ENCODE data around the gene KIF16B. TPM values are rescaled to one million over a fixed set of nuclear protein-coding genes. Genes with fewer than 3 reads are reported as not detected.

The KIF16B gene
- total RNA-seq, 1 experiment from 2014 or later, result 7.6 TPM

DNA sequence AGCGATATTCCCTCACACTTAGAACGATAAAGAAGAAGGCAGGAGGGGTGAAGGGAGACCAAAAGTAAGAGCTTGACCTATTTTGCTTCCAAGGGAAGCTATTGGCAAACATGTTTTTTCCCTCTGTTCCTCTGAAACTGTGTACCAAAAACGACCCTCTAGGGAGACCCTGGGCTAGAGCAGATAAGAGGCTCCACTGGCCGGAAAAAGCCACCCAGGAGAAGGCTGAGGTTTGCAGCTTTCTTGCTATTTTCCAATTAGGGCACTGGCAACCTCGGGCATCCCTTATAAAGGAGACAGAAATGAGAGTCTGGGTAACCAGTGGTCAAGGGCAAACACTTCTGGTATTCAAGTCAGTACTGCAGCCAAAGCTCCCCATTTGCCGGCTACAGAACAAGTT lies 168.0 kb downstream of the KIF16B start (continued):
- TF ChIP-seq, protein P1, sequence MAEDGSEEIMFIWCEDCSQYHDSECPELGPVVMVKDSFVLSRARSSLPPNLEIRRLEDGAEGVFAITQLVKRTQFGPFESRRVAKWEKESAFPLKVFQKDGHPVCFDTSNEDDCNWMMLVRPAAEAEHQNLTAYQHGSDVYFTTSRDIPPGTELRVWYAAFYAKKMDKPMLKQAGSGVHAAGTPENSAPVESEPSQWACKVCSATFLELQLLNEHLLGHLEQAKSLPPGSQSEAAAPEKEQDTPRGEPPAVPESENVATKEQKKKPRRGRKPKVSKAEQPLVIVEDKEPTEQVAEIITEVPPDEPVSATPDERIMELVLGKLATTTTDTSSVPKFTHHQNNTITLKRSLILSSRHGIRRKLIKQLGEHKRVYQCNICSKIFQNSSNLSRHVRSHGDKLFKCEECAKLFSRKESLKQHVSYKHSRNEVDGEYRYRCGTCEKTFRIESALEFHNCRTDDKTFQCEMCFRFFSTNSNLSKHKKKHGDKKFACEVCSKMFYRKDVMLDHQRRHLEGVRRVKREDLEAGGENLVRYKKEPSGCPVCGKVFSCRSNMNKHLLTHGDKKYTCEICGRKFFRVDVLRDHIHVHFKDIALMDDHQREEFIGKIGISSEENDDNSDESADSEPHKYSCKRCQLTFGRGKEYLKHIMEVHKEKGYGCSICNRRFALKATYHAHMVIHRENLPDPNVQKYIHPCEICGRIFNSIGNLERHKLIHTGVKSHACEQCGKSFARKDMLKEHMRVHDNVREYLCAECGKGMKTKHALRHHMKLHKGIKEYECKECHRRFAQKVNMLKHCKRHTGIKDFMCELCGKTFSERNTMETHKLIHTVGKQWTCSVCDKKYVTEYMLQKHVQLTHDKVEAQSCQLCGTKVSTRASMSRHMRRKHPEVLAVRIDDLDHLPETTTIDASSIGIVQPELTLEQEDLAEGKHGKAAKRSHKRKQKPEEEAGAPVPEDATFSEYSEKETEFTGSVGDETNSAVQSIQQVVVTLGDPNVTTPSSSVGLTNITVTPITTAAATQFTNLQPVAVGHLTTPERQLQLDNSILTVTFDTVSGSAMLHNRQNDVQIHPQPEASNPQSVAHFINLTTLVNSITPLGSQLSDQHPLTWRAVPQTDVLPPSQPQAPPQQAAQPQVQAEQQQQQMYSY (CRISPR knock-in tag; IDR thresholded peaks at IDR 0.05), result no peak
- TF ChIP-seq ZNF121 (CRISPR knock-in tag; IDR thresholded peaks at IDR 0.05) (no peak), CBFB (CRISPR knock-in tag; IDR thresholded peaks at IDR 0.05; ENCODE audit: low read depth) (no peak), ZNF263 (CRISPR knock-in tag; IDR thresholded peaks at IDR 0.05; ENCODE audit: low read depth) (no peak)
- TF ChIP-seq, protein P2, sequence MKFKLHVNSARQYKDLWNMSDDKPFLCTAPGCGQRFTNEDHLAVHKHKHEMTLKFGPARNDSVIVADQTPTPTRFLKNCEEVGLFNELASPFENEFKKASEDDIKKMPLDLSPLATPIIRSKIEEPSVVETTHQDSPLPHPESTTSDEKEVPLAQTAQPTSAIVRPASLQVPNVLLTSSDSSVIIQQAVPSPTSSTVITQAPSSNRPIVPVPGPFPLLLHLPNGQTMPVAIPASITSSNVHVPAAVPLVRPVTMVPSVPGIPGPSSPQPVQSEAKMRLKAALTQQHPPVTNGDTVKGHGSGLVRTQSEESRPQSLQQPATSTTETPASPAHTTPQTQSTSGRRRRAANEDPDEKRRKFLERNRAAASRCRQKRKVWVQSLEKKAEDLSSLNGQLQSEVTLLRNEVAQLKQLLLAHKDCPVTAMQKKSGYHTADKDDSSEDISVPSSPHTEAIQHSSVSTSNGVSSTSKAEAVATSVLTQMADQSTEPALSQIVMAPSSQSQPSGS (CRISPR knock-in tag; IDR thresholded peaks at IDR 0.05; ENCODE audit: borderline replicate concordance, low read depth), result no peak
- TF ChIP-seq, protein P3, sequence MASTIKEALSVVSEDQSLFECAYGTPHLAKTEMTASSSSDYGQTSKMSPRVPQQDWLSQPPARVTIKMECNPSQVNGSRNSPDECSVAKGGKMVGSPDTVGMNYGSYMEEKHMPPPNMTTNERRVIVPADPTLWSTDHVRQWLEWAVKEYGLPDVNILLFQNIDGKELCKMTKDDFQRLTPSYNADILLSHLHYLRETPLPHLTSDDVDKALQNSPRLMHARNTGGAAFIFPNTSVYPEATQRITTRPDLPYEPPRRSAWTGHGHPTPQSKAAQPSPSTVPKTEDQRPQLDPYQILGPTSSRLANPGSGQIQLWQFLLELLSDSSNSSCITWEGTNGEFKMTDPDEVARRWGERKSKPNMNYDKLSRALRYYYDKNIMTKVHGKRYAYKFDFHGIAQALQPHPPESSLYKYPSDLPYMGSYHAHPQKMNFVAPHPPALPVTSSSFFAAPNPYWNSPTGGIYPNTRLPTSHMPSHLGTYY (CRISPR knock-in tag; IDR thresholded peaks at IDR 0.05), result no peak
- TF ChIP-seq, protein P4, sequence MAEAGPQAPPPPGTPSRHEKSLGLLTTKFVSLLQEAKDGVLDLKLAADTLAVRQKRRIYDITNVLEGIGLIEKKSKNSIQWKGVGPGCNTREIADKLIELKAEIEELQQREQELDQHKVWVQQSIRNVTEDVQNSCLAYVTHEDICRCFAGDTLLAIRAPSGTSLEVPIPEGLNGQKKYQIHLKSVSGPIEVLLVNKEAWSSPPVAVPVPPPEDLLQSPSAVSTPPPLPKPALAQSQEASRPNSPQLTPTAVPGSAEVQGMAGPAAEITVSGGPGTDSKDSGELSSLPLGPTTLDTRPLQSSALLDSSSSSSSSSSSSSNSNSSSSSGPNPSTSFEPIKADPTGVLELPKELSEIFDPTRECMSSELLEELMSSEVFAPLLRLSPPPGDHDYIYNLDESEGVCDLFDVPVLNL (CRISPR knock-in tag; IDR thresholded peaks at IDR 0.05; ENCODE audit: borderline replicate concordance, low read depth), result no peak

DNA sequence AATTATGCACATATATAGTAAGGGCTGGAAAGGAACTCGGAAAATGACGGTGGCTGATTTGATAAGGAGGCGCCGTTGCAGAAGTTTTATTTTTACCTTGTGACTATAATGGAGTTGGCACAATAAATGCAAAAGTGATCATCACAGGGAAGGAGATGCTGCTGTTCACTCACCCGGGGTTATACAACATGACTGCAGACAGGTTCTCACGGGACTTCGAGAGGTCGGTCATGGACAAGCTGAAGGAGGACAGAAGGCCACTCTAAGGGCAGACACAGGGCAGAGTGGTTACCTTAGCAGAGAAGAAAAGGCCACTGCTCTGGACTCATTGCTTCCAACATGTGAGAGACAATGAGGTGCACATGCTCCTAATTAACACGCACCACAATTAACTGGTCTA lies 168.6 kb downstream of the KIF16B start:
- no peaks in the 10 kb centered on the region for H3K27me3 Mint-ChIP-seq (ENCODE audit: low read depth)
- TF ChIP-seq ZBTB21 (CRISPR knock-in tag; IDR thresholded peaks at IDR 0.05; ENCODE audit: borderline replicate concordance), result no peak
- no peak for TF ChIP-seq MYBL2 (CRISPR knock-in tag; IDR thresholded peaks at IDR 0.05)
- no peak for TF ChIP-seq GTF2I (CRISPR knock-in tag; conservative IDR thresholded peaks at IDR 0.05)
- TF ChIP-seq ZNF423 (CRISPR knock-in tag; IDR thresholded peaks at IDR 0.05), result no peak
- no peak for TF ChIP-seq SOX15 (CRISPR knock-in tag; IDR thresholded peaks at IDR 0.05)
- TF ChIP-seq OVOL2 (CRISPR knock-in tag; IDR thresholded peaks at IDR 0.05; ENCODE audit: borderline replicate concordance), result no peak
- TF ChIP-seq, protein P4 (CRISPR knock-in tag; IDR thresholded peaks at IDR 0.05; ENCODE audit: borderline replicate concordance, low read depth), result no peak
- TF ChIP-seq, protein P5, sequence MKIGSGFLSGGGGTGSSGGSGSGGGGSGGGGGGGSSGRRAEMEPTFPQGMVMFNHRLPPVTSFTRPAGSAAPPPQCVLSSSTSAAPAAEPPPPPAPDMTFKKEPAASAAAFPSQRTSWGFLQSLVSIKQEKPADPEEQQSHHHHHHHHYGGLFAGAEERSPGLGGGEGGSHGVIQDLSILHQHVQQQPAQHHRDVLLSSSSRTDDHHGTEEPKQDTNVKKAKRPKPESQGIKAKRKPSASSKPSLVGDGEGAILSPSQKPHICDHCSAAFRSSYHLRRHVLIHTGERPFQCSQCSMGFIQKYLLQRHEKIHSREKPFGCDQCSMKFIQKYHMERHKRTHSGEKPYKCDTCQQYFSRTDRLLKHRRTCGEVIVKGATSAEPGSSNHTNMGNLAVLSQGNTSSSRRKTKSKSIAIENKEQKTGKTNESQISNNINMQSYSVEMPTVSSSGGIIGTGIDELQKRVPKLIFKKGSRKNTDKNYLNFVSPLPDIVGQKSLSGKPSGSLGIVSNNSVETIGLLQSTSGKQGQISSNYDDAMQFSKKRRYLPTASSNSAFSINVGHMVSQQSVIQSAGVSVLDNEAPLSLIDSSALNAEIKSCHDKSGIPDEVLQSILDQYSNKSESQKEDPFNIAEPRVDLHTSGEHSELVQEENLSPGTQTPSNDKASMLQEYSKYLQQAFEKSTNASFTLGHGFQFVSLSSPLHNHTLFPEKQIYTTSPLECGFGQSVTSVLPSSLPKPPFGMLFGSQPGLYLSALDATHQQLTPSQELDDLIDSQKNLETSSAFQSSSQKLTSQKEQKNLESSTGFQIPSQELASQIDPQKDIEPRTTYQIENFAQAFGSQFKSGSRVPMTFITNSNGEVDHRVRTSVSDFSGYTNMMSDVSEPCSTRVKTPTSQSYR (CRISPR knock-in tag; IDR thresholded peaks at IDR 0.05), result no peak
- TF ChIP-seq RORB (CRISPR knock-in tag; IDR thresholded peaks at IDR 0.05), result no peak
- no peak for TF ChIP-seq NR1H2 (CRISPR knock-in tag; IDR thresholded peaks at IDR 0.05)
- TF ChIP-seq, protein P6, sequence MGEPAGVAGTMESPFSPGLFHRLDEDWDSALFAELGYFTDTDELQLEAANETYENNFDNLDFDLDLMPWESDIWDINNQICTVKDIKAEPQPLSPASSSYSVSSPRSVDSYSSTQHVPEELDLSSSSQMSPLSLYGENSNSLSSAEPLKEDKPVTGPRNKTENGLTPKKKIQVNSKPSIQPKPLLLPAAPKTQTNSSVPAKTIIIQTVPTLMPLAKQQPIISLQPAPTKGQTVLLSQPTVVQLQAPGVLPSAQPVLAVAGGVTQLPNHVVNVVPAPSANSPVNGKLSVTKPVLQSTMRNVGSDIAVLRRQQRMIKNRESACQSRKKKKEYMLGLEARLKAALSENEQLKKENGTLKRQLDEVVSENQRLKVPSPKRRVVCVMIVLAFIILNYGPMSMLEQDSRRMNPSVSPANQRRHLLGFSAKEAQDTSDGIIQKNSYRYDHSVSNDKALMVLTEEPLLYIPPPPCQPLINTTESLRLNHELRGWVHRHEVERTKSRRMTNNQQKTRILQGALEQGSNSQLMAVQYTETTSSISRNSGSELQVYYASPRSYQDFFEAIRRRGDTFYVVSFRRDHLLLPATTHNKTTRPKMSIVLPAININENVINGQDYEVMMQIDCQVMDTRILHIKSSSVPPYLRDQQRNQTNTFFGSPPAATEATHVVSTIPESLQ (CRISPR knock-in tag; IDR thresholded peaks at IDR 0.05), result no peak
- no peak for TF ChIP-seq FOXP1 (CRISPR knock-in tag; IDR thresholded peaks at IDR 0.05; ENCODE audit: borderline replicate concordance)
- TF ChIP-seq, protein P7, sequence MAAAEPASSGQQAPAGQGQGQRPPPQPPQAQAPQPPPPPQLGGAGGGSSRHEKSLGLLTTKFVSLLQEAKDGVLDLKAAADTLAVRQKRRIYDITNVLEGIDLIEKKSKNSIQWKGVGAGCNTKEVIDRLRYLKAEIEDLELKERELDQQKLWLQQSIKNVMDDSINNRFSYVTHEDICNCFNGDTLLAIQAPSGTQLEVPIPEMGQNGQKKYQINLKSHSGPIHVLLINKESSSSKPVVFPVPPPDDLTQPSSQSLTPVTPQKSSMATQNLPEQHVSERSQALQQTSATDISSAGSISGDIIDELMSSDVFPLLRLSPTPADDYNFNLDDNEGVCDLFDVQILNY (CRISPR knock-in tag; IDR thresholded peaks at IDR 0.05), result no peak
- TF ChIP-seq ZNF263 (CRISPR knock-in tag; IDR thresholded peaks at IDR 0.05; ENCODE audit: low read depth), result no peak
- TF ChIP-seq JAZF1 (CRISPR knock-in tag; IDR thresholded peaks at IDR 0.05), result no peak
- H3K4me3 Mint-ChIP-seq, result no peak overlapping the region
- ATAC-seq (no peak), DNase-seq (ENCODE audit: low spot score) (no peak)
- peaks cover 17% of the 10 kb centered on the region for H3K36me3 Mint-ChIP-seq
- H3K9me3 Mint-ChIP-seq, result peaks cover 11% of the 10 kb centered on the region
- POLR2A ChIA-PET, result no interaction called here
- no peak overlapping the region for H3K27ac Mint-ChIP-seq
- peaks cover 11% of the 10 kb centered on the region for H3K4me1 Mint-ChIP-seq
- CTCF ChIA-PET, result no interaction called here

Measured in WTC11 (cell line).